Mesendoderm (in vitro differentiated cells): ENCODE results near the gene CRYL1.
A peak's percentile ranks its signal among the peaks of the same experiment; 100 is the strongest.

ENCODE experiments used
- DNase-seq: peaks from one replicate; pipeline ENCODE4 v3.0.0; 2013
- H2AK5ac ChIP-seq: 2 replicates; pipeline ENCODE4 v1.6.1; 2013; ENCODE audit warnings: low read length, inconsistent platforms
- H2BK120ac ChIP-seq: 2 replicates; pipeline ENCODE4 v1.6.1; 2013; ENCODE audit warnings: low read depth, mild to moderate bottlenecking, low read length, moderate library complexity, mixed read lengths
- H2BK15ac ChIP-seq: replicated peaks from 2 replicates; pipeline ENCODE4 v1.6.1; 2013; ENCODE audit warnings: low read depth, mild to moderate bottlenecking, moderate library complexity
- H2BK5ac ChIP-seq: 2 replicates; pipeline ENCODE4 v1.6.1; 2013; ENCODE audit warnings: low read length, inconsistent platforms
- H3K18ac ChIP-seq: 2 replicates; pipeline ENCODE4 v1.6.1; 2013; ENCODE audit warnings: mild to moderate bottlenecking, low read length, mixed read lengths
- H3K23ac ChIP-seq: one replicate; pipeline ENCODE4 v1.6.1; 2013; ENCODE audit warnings: low read length
- H3K27ac ChIP-seq: 2 replicates; pipeline ENCODE4 v1.5.1; 2013; ENCODE audit warnings: low read depth, mild to moderate bottlenecking, inconsistent platforms, low read length, moderate library complexity
- H3K27me3 ChIP-seq: 2 replicates; pipeline ENCODE4 v1.6.1; 2013; ENCODE audit warnings: low read length, control low read depth, mild to moderate bottlenecking, inconsistent platforms; ENCODE audit not compliant: insufficient read depth, poor library complexity
- H3K36me3 ChIP-seq: 2 replicates; pipeline ENCODE4 v1.6.1; 2013; ENCODE audit warnings: low read length, inconsistent platforms; ENCODE audit not compliant: control insufficient read depth, insufficient read depth
- H3K4ac ChIP-seq: one replicate; pipeline ENCODE4 v1.6.1; 2013; ENCODE audit warnings: low read depth, mild to moderate bottlenecking, low read length, moderate library complexity
- H3K4me1 ChIP-seq: 2 replicates; pipeline ENCODE4 v1.6.1; 2013; ENCODE audit warnings: low read depth, low read length, inconsistent platforms; ENCODE audit not compliant: control insufficient read depth
- H3K4me2 ChIP-seq: 2 replicates; pipeline ENCODE4 v1.6.1; 2013; ENCODE audit warnings: low read length
- H3K4me3 ChIP-seq: 2 replicates; pipeline ENCODE4 v1.5.1; 2013; ENCODE audit warnings: mild to moderate bottlenecking, low read length
- H3K56ac ChIP-seq: one replicate; pipeline ENCODE4 v1.6.1; 2013; ENCODE audit warnings: low read length
- H3K79me1 ChIP-seq: 2 replicates; pipeline ENCODE4 v1.6.1; 2013; ENCODE audit warnings: low read length, inconsistent platforms
- H3K79me2 ChIP-seq: 2 replicates; pipeline ENCODE4 v1.6.1; 2013; ENCODE audit warnings: mild to moderate bottlenecking, low read length; ENCODE audit not compliant: control insufficient read depth, insufficient read depth
- H3K9ac ChIP-seq: 2 replicates; pipeline ENCODE4 v1.6.1; 2013; ENCODE audit warnings: low read length, inconsistent platforms
- H4K5ac ChIP-seq: one replicate; pipeline ENCODE4 v1.6.1; 2013; ENCODE audit warnings: low read length
- H4K8ac ChIP-seq: one replicate; pipeline ENCODE4 v1.6.1; 2013; ENCODE audit warnings: low read depth, mild to moderate bottlenecking, control low read depth, low read length, moderate library complexity
- WGBS: extraction: QIAGEN DNeasy Blood & Tissue Kit; methylation state at CpG from one replicate; pipeline ENCODE4 v1.1.7; 2013; ENCODE audit warnings: low lambda C conversion rate, missing lambda C conversion rate; ENCODE audit not compliant: insufficient coverage; ENCODE audit errors: extremely low coverage; 5-methylcytosine and 5-hydroxymethylcytosine counted together

Gene CRYL1

GRCh38 chr13:20429682-20430081 lies 96.0 kb downstream of the CRYL1 start:
- H4K5ac ChIP-seq, result no peak overlapping the region
- no peak overlapping the region for H3K4me2 ChIP-seq
- no peak for DNase-seq
- no peaks in the 10 kb centered on the region for H3K27me3 ChIP-seq
- H3K79me1 ChIP-seq, result no peaks in the 10 kb centered on the region
- no peak overlapping the region for H2BK15ac ChIP-seq
- no peak overlapping the region for H2BK120ac ChIP-seq
- H3K9ac ChIP-seq, result no peak overlapping the region
- no peaks in the 10 kb centered on the region for H3K4me1 ChIP-seq
- no peaks in the 10 kb centered on the region for H3K36me3 ChIP-seq
- no peak overlapping the region for H3K4ac ChIP-seq
- no peak overlapping the region for H3K27ac ChIP-seq
- no CpG with 5 or more reads among the region's 9 CpGs for WGBS
- no peak overlapping the region for H3K23ac ChIP-seq
- H3K79me2 ChIP-seq, result no peaks in the 10 kb centered on the region
- no peak overlapping the region for H2AK5ac ChIP-seq
- no peak overlapping the region for H3K56ac ChIP-seq
- no peak overlapping the region for H2BK5ac ChIP-seq
- no peak overlapping the region for H3K4me3 ChIP-seq
- H3K18ac ChIP-seq, result no peak overlapping the region
- no peak overlapping the region for H4K8ac ChIP-seq

- Histone ChIP-seq H3K18ac (no peak overlapping the region), H3K4me3 (no peak overlapping the region), H4K5ac (no peak overlapping the region), H3K36me3 (no peaks in the 10 kb centered on the region), H3K4ac (no peak overlapping the region), H2AK5ac (no peak overlapping the region), H3K27me3 (no peaks in the 10 kb centered on the region), H2BK15ac (no peak overlapping the region), H2BK120ac (no peak overlapping the region), H3K4me2 (no peak overlapping the region), H3K79me1 (no peaks in the 10 kb centered on the region), H3K4me1 (no peaks in the 10 kb centered on the region), H3K9ac (no peak overlapping the region), H3K27ac (no peak overlapping the region), H4K8ac (no peak overlapping the region), H3K56ac (no peak overlapping the region), H2BK5ac (no peak overlapping the region), H3K23ac (no peak overlapping the region), H3K79me2 (no peaks in the 10 kb centered on the region)
- no CpG with 5 or more reads among the region's 11 CpGs for WGBS
- no peak for DNase-seq
These were observed 96.7 kb downstream of the CRYL1 start for GRCh38 chr13:20428666-20429644.

- no peak overlapping the region for H3K4me2 ChIP-seq
- no peaks in the 10 kb centered on the region for H3K79me1 ChIP-seq
- H3K36me3 ChIP-seq, result no peaks in the 10 kb centered on the region
- no peak overlapping the region for H3K27ac ChIP-seq
- H2BK15ac ChIP-seq, result no peak overlapping the region
- H2BK120ac ChIP-seq, result no peak overlapping the region
- H4K8ac ChIP-seq, result no peak overlapping the region
- H3K4ac ChIP-seq, result no peak overlapping the region
- no peaks in the 10 kb centered on the region for H3K79me2 ChIP-seq
- DNase-seq, result no peak
- no peak overlapping the region for H3K9ac ChIP-seq
- H3K23ac ChIP-seq, result no peak overlapping the region
- H3K56ac ChIP-seq, result no peak overlapping the region
- no peaks in the 10 kb centered on the region for H3K4me1 ChIP-seq
- no peak overlapping the region for H3K18ac ChIP-seq
- H4K5ac ChIP-seq, result no peak overlapping the region
- no peak overlapping the region for H2AK5ac ChIP-seq
- WGBS, result no CpG with 5 or more reads among the region's 11 CpGs
- H3K4me3 ChIP-seq, result no peak overlapping the region
- no peak overlapping the region for H2BK5ac ChIP-seq
- H3K27me3 ChIP-seq, result no peaks in the 10 kb centered on the region
These were observed 98.8 kb downstream of the CRYL1 start for GRCh38 chr13:20426766-20427448.

- H4K8ac ChIP-seq, result no peak overlapping the region
- no peaks in the 10 kb centered on the region for H3K27me3 ChIP-seq
- WGBS, result no CpG with 5 or more reads among the region's 7 CpGs
- no peaks in the 10 kb centered on the region for H3K79me2 ChIP-seq
- H2BK15ac ChIP-seq, result no peak overlapping the region
- H3K27ac ChIP-seq, result no peak overlapping the region
- H3K4ac ChIP-seq, result no peak overlapping the region
- H2BK120ac ChIP-seq, result no peak overlapping the region
- no peak overlapping the region for H3K9ac ChIP-seq
- no peak overlapping the region for H3K18ac ChIP-seq
- H3K4me1 ChIP-seq, result no peaks in the 10 kb centered on the region
- no peaks in the 10 kb centered on the region for H3K36me3 ChIP-seq
- no peak overlapping the region for H3K4me2 ChIP-seq
- no peak overlapping the region for H4K5ac ChIP-seq
- no peak overlapping the region for H2AK5ac ChIP-seq
- H3K4me3 ChIP-seq, result no peak overlapping the region
- no peak overlapping the region for H3K23ac ChIP-seq
- no peak overlapping the region for H2BK5ac ChIP-seq
- no peaks in the 10 kb centered on the region for H3K79me1 ChIP-seq
- H3K56ac ChIP-seq, result no peak overlapping the region
- DNase-seq, result peak; percentile 51
These were observed 99.8 kb downstream of the CRYL1 start for GRCh38 chr13:20425819-20426219.

GRCh38 chr13:20424949-20425348 lies 100.7 kb downstream of the CRYL1 start:
- Histone ChIP-seq H2BK5ac (no peak overlapping the region), H3K4ac (no peak overlapping the region), H3K9ac (no peak overlapping the region), H3K27ac (no peak overlapping the region), H4K8ac (no peak overlapping the region), H3K79me1 (no peaks in the 10 kb centered on the region), H3K79me2 (no peaks in the 10 kb centered on the region), H4K5ac (no peak overlapping the region), H3K23ac (no peak overlapping the region), H3K4me3 (no peak overlapping the region), H3K36me3 (no peaks in the 10 kb centered on the region), H2BK120ac (no peak overlapping the region), H3K18ac (no peak overlapping the region), H2AK5ac (no peak overlapping the region), H3K27me3 (no peaks in the 10 kb centered on the region), H3K4me1 (no peaks in the 10 kb centered on the region), H2BK15ac (no peak overlapping the region), H3K4me2 (no peak overlapping the region), H3K56ac (no peak overlapping the region)
- DNase-seq, result no peak
- WGBS, result no CpG with 5 or more reads among the region's 12 CpGs
